GM15510 (cell line): ENCODE measurements around the gene DPCD.

Source experiments
- POLR2A ChIP-seq: IDR thresholded peaks from 3 replicates; pipeline ENCODE4 v1.6.1; 2011; ENCODE audit warnings: borderline replicate concordance; ENCODE audit not compliant: insufficient read length; ENCODE audit errors: extremely low read depth

DPCD gene

GRCh38 chr10:101572785-101573184 lies 15.3 kb upstream of the DPCD start:
- no peak for TF ChIP-seq POLR2A

DNA sequence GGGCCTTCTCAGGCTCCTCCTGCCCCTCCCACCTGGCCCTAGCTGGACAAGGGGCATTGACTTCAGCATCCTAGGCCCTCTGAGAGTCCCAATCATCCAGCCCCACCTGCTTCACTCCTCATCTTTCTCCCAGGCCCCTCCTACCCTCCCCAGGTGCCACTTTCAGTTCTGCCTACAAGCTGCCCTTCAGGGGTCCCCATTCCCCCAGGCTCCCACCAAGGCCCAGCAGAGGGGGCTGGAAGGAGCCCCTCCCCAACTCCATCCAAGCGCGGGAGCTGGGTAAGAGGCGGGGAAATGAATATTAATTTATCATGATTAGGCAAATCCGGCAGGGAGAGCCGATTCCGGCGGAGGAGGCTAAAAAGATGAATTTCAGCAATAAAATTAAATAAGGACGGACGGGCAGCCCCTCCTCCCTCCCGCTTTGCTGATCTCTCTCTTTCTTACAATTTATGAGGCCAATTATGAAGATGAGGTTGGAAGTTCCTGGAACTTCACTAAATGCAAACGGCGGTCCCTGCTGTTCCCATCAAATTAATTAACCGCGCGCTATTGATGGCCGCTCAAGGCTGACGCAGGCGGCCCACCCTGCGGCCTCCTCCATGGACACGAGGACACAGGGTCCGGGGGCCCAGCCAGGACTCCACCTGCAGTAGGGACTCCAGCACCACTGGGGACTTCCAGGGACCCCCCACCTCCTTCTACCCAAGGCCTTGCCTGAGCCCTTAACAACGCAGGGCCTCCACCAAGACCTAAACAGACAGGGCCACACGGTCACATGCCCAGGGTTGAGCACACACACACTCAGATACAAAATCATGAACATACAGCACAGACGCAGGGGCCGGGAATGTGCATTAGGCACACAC lies 14.0 kb upstream of the DPCD start:
- no peak for TF ChIP-seq POLR2A

DNA sequence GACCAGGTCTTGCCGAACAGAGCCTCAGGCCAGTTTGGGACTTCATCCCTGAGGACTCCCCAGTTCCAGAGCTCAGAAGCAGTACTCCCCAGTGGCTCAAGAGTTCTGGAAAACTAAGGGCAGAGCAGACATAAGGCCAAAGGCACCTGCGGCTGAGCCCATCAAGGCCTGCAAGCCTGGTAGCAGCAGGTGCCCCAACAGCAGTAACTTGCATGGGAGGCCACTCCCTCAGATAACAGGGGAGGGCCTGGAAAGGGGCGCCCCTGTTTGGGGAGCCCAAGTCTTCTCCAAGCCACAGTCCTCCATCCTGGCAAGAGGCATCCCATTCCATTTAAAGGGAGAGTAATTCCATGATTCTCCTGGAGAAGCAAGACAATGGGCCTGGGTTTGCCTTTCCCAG lies 13.0 kb upstream of the DPCD start:
- no peak for TF ChIP-seq POLR2A

DNA sequence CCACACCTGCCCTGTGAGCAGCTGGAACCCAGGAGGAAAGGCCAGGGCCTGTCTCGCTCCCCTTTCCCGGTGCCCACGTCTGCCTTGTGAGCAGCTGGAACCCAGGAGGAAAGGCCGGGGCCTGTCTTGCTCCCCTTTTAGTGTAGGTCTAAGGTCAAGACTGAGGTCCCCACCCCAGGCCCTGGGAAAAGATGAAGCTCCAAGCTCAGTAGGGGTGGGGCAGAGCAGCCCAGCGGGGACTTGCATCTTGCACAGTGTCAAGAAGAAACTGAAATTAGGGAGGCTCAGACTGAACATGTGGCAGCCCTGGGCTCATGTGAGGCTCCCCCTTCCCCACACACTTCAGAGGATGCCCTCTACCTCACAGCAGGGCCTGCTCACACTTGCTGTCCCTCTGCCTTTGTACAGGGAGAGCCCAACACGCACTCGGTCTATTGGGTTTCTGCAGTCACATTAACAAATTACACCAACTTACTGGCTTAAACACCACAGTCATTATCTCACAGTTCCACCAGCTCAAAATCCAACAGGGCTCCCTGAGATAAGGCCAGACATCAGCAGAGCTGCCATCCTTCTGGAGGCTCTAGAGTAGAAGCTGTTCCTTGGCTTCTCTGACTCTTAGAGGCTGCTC lies 12.4 kb upstream of the DPCD start:
- no peak for TF ChIP-seq POLR2A

DNA sequence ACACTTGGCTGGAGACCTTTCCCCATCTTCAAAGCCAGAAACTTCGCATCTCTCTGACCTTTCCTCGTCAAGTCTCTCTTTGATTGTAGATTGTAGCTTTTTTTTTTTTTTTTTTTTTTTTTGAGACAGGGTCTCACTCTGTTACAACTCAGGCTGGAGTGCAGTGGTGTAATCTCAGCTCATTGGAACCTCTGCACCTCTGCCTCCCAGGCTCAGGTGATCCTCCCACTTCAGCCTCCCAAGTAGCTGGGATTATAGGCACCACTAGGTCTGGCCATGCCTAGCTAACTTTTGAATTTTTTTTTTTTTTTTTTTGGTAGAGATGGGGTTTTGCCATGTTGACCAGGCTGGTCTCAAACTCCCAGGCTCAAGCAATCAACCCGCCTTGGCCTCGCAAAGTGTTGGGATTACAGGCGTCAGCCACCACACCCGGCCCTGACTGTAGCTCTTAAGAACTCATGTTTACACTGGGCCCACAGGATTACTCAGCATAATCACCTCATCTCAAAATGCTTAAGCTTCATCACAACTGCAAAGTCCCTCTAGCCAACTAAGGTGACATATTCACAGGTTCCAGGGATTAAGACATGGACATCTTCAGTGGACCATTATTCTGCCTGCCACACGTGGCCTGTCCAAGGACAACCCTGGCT lies 11.8 kb upstream of the DPCD start:
- TF ChIP-seq POLR2A = no peak

DNA sequence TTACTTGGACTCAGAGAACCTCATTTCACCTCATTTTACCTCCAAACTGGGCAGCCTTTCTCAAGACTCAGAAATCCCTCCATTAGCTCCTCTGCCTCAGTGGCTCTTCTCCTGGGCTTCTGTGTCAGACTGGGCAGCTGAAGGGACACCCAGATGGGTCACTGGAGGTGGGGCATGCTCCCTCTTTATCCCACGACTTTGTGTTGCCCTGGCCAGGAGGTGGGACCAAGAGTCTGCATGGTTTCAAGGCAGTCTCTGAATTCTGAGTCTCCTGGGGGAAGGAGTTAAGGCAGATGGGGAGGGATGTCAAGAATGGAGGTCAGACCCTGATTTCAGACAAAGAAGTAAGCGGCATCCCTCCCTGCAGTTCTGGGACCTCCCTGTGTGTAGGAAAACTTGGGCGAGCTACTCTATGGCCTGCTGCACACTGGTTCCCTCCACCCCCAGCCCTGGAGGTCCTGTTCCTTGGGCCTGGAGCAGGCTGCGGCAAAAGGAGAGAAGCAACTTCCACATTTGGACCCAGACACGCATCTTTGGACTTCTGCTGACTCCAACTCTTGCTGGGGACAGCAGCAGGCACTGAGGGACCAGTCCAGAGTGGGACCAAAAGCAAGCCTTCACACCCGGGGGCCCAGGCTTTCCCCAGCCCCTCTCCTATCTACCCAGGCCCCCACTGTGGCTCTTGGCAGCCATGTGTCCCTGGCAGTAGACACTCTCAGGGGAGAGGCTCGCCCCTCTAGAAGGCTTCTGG lies 10.8 kb upstream of the DPCD start:
- no peak for TF ChIP-seq POLR2A

- no peak for TF ChIP-seq POLR2A
Observed at GRCh38 chr10:101578192-101578591, 9.9 kb upstream of the DPCD start.

- no peak for TF ChIP-seq POLR2A
Observed at GRCh38 chr10:101578803-101579515, 9.2 kb upstream of the DPCD start.

DNA sequence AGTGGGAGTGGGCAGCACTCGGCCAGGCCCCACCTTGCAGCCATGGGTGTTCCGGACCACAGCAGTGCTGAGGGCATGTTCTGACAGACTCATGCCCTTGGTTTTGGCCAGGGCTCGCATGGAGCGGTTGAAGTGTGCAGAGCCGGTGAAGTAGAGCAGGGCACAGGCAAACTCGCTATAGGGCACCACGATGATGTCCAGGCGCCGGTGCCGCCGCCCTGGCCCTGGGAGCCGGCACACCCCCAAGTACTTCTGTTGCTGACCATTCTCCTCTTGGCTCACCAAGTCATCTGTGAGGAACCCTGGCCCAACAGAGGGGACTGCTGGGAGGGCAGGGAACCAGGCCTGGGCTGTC lies 8.6 kb upstream of the DPCD start:
- no peak for TF ChIP-seq POLR2A

DNA sequence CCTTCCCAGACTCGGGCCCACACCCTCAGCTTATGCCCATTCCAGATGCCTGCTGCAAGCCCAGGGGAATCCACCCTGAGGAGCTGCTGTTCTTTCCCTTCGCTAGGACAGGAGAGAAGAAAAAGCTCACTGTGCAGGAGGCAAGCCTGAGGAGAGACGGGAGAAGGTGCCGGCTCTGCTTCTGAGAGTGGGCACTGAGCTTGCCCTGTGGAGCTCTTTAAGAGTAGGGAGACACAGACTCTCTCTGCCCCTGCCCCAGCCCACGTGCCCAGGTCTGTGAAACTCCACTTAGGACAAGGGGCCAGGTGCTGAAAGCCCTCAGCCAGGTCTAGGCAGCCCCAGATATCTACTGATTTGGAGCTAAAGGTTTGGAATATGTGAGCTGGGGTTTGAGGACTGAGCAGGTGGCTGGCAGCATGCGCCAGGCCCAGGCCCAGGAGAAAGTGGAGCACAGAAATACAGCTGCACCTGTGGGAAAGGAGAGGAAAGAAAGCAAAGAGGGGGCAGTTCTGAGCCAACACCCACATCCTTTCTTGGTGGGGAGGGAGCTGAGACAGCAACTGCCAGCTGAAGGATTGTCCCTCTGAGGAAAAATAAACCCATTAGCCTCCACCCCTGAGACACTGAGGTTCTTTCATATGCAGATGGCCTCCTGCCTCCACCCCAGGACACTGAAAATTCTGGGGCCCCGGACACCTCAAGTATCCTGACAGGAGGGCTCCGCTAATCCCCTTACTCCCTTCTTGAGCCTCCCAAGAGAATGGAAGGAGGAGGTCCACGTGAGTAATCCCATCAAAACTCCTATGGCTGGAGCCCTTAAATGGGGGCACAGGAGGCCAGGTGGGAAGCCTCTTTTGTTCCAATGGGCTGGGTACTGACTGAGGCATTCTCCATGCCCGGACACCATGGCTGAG lies 7.4 kb upstream of the DPCD start:
- TF ChIP-seq POLR2A = no peak

DNA sequence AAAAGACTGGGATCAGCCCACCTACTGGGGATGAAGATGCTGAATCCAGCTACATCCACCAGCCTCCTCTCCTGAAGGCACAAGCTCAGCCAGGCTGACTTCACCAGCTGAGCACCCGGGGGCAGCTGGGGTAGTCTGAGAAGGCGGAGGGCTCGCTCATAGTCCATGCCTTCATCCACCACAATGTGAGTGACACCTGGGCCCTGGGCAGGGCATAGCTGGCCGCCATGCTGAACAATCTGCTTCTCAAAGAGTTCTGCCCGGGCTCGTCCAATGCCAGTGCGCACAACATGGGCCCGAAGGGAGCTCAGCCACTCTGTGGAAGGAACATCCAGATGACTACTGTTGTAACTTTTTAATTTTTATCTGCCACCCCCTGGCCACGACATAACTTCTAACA lies 2.3 kb upstream of the DPCD start:
- TF ChIP-seq POLR2A = no peak

DNA sequence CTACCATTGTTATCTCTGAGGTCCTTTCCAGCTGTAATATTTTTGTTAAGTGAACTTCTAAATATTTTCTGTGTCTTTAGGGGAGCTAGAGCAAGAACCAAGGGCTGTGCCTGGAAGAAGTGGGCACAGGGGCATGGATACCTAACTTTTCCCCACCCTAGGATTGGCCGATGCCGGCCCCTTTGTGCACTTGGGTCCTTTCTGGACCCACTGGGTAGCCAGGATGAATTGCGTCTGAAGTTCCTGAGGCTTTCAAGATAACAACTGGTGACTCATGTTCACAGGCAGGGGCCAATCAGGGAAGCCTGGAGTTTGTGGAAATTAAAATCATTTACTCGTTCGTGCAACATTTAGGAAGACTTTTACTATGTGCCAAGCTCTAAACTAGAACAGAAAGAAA lies 758 bp downstream of the DPCD start:
- TF ChIP-seq POLR2A = no peak

GRCh38 chr10:101595591-101596433 lies 7.7 kb downstream of the DPCD start:
- no peak for TF ChIP-seq POLR2A
